ENCODE results near the gene ABCF2.

ABCF2 gene

GRCh38 chr7:151166629-151167196 is 60.3 kb downstream of the ABCF2 start:
- no peaks in the 10 kb centered on the region for H3K4me1 ChIP-seq
- H3K36me3 ChIP-seq, result no peaks in the 10 kb centered on the region
- no peak overlapping the region for H3K4me3 ChIP-seq (ENCODE audit: low read depth, low read length)
- no peaks in the 10 kb centered on the region for H3K9me3 ChIP-seq
- peaks cover 84% of the 10 kb centered on the region for H3K27me3 ChIP-seq
- no peak for DNase-seq
- TF ChIP-seq CTCF (IDR thresholded peaks at IDR 0.05; ENCODE audit: low read depth, low read length), result no peak
